ENCODE results near the gene NBPF19. TPM values are rescaled to one million over a fixed set of nuclear protein-coding genes. Genes with fewer than 3 reads are reported as not detected.
"Not testable (repeated sequence)": the region's sequence is repeated elsewhere in the genome, so short reads cannot be mapped to it uniquely, and the experiment has no call there.

The NBPF19 gene, protein sequence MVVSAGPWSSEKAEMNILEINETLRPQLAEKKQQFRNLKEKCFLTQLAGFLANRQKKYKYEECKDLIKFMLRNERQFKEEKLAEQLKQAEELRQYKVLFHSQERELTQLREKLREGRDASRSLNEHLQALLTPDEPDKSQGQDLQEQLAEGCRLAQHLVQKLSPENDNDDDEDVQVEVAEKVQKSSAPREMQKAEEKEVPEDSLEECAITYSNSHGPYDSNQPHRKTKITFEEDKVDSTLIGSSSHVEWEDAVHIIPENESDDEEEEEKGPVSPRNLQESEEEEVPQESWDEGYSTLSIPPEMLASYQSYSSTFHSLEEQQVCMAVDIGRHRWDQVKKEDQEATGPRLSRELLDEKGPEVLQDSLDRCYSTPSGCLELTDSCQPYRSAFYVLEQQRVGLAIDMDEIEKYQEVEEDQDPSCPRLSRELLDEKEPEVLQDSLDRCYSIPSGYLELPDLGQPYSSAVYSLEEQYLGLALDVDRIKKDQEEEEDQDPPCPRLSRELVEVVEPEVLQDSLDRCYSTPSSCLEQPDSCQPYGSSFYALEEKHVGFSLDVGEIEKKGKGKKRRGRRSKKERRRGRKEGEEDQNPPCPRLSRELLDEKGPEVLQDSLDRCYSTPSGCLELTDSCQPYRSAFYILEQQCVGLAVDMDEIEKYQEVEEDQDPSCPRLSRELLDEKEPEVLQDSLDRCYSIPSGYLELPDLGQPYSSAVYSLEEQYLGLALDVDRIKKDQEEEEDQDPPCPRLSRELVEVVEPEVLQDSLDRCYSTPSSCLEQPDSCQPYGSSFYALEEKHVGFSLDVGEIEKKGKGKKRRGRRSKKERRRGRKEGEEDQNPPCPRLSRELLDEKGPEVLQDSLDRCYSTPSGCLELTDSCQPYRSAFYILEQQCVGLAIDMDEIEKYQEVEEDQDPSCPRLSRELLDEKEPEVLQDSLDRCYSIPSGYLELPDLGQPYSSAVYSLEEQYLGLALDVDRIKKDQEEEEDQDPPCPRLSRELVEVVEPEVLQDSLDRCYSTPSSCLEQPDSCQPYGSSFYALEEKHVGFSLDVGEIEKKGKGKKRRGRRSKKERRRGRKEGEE (N-terminal part only)
- total RNA-seq = 10 to 100 TPM in 1 of 2 donors, 1 to 10 TPM in 1; 9.8 to 11.3 TPM

GRCh38 chr1:149474745-149475144, at the start of gene NBPF19:
TSS of gene NBPF19 (plus strand) at chr1:149475045. CDS start at chr1:149475933, 888 bp downstream.
- H3K4me3 ChIP-seq; H3K27me3 ChIP-seq; H3K9me3 ChIP-seq; H3K36me3 ChIP-seq; H3K4me1 ChIP-seq; DNase-seq; H3K9ac ChIP-seq (ENCODE audit: low read depth in 2 of 2, low read length in 2 of 2); intact Hi-C loops (cut with DNase I); H3K27ac ChIP-seq: not testable (repeated sequence)

DNA sequence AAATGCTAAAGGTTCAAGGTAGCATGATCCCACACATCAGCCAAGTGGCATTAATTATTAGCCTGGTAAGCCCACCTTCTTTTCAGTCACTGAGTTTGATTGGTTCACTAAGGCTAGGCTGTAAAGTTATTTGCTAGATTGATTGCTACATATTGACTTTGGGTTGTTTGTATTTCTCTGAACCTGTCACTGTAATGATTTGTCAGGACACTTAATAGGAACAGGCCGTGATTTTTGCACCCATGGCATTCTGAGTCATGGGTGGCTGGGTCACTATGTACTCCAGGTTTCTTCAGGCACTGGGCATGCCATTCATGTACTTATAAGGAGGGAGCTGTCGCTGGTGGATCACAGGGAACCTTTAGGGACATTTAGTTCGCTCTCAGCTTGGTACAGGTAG, 46.5 kb upstream of the NBPF19 start:
- H3K27ac ChIP-seq; intact Hi-C loops (cut with DNase I); H3K4me3 ChIP-seq; H3K9ac ChIP-seq (ENCODE audit: low read depth in 2 of 2, low read length in 2 of 2); DNase-seq; H3K9me3 ChIP-seq; H3K4me1 ChIP-seq; H3K36me3 ChIP-seq; H3K27me3 ChIP-seq: not testable (repeated sequence)

GRCh38 chr1:149445451-149445850, 29.4 kb upstream of the NBPF19 start:
- H3K4me1 ChIP-seq; H3K27ac ChIP-seq; H3K4me3 ChIP-seq; H3K27me3 ChIP-seq; H3K9ac ChIP-seq (ENCODE audit: low read depth in 2 of 2, low read length in 2 of 2); H3K9me3 ChIP-seq; intact Hi-C loops (cut with DNase I); H3K36me3 ChIP-seq: not testable (repeated sequence)
- peak; percentile 20 for DNase-seq

DNA sequence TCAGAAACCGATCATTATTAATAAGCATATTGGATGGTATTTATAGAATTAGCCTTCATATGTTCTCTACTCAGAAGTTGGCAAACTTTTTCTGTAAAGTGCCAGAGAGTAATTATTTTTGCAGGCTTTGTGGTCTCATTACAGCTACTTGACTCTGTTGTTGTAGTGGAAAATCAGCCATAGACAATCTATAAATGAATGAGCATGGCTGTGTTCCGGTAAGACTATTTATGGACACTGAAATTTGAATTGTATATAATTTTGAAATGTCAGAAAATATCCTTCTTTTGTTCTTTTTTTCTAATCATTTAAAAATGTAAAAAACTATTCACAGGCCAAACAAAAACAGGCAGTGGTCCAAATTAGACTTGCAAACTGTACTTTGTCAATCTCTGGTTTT, 22.6 kb upstream of the NBPF19 start:
- DNase-seq; H3K27ac ChIP-seq; H3K27me3 ChIP-seq; H3K36me3 ChIP-seq; H3K9me3 ChIP-seq; intact Hi-C loops (cut with DNase I); H3K9ac ChIP-seq (ENCODE audit: low read depth in 2 of 2, low read length in 2 of 2); H3K4me1 ChIP-seq; H3K4me3 ChIP-seq: not testable (repeated sequence)

DNA sequence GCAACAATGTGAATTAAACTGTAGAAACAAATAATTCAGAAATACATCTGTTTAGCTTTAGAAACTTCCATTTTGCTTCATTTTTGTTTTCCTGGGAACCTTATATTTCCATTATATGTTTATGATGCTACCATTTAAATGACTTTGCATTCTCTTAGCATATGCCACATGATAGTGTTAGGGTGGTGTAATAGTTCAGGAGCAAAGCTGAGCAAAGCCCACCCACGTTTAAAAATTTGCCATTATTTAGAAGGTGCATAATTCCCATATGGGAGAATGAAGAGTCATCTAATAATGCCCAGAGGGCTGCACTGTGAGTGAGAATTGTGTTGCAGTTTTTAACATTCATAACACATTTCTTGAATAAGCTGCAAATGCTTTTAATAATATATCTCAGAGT, 22.2 kb upstream of the NBPF19 start:
- H3K9me3 ChIP-seq; H3K36me3 ChIP-seq; H3K27ac ChIP-seq; intact Hi-C loops (cut with DNase I); H3K9ac ChIP-seq (ENCODE audit: low read depth in 2 of 2, low read length in 2 of 2); H3K4me1 ChIP-seq; H3K4me3 ChIP-seq; H3K27me3 ChIP-seq; DNase-seq: not testable (repeated sequence)

- H3K36me3 ChIP-seq; H3K9me3 ChIP-seq; H3K4me1 ChIP-seq; H3K9ac ChIP-seq (ENCODE audit: low read depth in 2 of 2, low read length in 2 of 2); intact Hi-C loops (cut with DNase I); H3K27me3 ChIP-seq: not testable (repeated sequence)
- H3K4me3 ChIP-seq = peak overlapping the region; percentile 36
- peak overlapping the region; percentile 22 for H3K27ac ChIP-seq
- peak; percentile 64 for DNase-seq
Measured at GRCh38 chr1:149558350-149558825, 83.5 kb downstream of the NBPF19 start.

DNA sequence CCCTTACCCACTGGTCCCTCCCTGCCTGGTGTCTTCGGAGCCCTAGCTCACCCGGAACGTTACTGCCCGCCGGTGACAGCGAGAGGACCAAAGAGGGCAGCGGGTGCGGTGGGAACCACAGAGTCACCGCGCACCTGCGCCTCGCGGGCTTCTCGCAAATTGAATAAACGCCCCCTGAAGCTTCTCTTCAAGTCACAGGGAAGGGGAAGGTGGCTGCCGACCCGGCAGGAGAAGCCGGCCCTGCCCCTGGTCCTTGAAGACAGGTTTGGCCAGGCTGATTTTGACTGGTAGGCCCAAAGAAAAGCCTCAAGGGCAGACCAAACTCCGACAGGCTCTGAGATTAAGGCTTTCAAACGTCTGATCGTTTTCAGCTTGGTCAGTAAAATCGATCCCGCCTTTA, 87.0 kb downstream of the NBPF19 start:
- H3K27me3 ChIP-seq; H3K4me1 ChIP-seq; H3K36me3 ChIP-seq; H3K9me3 ChIP-seq; H3K9ac ChIP-seq (ENCODE audit: low read depth in 2 of 2, low read length in 2 of 2); DNase-seq; H3K4me3 ChIP-seq; H3K27ac ChIP-seq; intact Hi-C loops (cut with DNase I): not testable (repeated sequence)

DNA sequence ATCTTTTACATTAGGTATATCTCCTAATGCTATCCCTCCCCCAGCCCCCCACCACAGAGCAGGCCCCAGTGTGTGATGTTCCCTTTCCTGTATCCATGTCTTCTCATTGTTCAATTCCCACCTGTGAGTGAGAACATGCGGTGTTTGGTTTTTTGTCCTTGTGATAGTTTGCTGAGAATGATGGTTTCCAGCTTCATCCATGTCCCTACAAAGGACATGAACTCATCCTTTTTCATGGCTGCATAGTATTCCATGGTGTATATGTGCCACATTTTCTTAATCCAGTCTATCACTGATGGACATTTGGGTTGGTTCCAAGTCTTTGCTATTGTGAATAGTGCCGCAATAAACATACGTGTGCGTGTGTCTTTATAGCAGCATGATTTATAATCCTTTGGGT, 90.6 kb downstream of the NBPF19 start:
- H3K36me3 ChIP-seq; H3K4me3 ChIP-seq; H3K27ac ChIP-seq; DNase-seq; H3K4me1 ChIP-seq; H3K9ac ChIP-seq (ENCODE audit: low read depth in 2 of 2, low read length in 2 of 2); H3K27me3 ChIP-seq; intact Hi-C loops (cut with DNase I); H3K9me3 ChIP-seq: not testable (repeated sequence)

GRCh38 chr1:149572763-149573162, 97.9 kb downstream of the NBPF19 start:
- H3K27ac ChIP-seq; H3K36me3 ChIP-seq; H3K4me1 ChIP-seq; intact Hi-C loops (cut with DNase I); H3K9ac ChIP-seq (ENCODE audit: low read depth in 2 of 2, low read length in 2 of 2); H3K4me3 ChIP-seq; H3K9me3 ChIP-seq; H3K27me3 ChIP-seq; DNase-seq: not testable (repeated sequence)

- H3K27me3 ChIP-seq; H3K9ac ChIP-seq (ENCODE audit: low read depth in 2 of 2, low read length in 2 of 2); H3K4me1 ChIP-seq; H3K4me3 ChIP-seq; H3K9me3 ChIP-seq; H3K36me3 ChIP-seq; intact Hi-C loops (cut with DNase I); H3K27ac ChIP-seq: not testable (repeated sequence)
- DNase-seq = peak; percentile 32
Measured at GRCh38 chr1:149585592-149585991, 110.7 kb downstream of the NBPF19 start.

Other genes with a start within 250 kb of the NBPF19 start
- under 1 TPM in 1 of 2 donors, not detected in 1; 0.72 TPM for gene PPIAL4C, start 108.8 kb downstream of the NBPF19 start, total RNA-seq